D341Med (cell line): ENCODE measurements around the gene NBPF1.
"Not testable (repeated sequence)": the region's sequence is repeated elsewhere in the genome, so short reads cannot be mapped to it uniquely, and the experiment has no call there.

Source experiments
- DNase-seq: peaks from one replicate; pipeline ENCODE4 v3.0.0; 2012; ENCODE audit warnings: low spot score

Gene NBPF1

DNA sequence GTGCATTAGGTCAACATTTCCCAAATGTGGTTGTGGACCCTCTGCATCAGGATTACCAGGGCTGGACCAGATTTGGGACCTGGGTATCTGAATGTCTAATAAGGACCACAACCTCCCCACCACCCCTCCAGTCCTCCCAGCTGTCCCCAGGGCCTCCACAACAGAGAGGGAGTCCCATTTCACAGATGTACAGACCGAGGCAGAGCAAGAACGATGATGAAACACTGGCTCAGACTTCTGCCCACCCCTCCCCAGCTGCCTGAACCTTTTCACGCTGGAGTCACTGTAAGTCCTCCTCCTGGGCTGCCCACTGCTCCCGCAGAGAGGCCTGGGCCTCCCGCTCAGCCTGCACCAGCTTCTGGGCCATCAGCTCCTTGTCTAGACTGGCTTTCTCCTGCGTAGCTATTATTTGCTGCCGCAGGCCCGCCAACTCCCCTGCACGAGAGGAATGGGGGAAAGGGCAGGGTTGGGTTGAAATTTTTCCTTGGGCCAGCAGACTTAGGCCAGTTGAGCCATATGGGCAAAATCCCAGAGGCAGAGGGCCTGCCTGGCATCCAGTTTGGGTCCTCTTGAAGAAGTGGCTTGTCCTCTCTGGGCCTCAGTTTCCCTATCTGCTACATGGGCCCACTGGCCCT, 8.4 kb upstream of the NBPF1 start:
- not testable (repeated sequence) for DNase-seq

DNA sequence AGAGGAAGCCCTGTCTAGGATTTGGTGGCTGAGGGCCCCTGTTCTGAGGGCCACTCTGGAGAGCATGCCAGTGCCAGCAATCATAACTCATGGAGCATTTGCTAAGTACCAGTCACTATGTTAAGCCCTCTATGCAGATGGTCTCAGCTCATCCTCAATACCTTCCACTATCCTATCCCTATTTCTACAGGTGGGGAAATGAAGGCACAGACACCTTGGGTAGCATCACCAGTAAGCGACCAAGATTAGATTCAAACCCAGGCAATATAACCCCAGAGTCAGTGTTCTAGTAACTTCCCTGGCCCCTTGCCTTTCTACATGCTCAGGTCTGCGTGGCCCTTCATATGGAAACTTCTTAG, 7.9 kb upstream of the NBPF1 start:
- no peak for DNase-seq

DNA sequence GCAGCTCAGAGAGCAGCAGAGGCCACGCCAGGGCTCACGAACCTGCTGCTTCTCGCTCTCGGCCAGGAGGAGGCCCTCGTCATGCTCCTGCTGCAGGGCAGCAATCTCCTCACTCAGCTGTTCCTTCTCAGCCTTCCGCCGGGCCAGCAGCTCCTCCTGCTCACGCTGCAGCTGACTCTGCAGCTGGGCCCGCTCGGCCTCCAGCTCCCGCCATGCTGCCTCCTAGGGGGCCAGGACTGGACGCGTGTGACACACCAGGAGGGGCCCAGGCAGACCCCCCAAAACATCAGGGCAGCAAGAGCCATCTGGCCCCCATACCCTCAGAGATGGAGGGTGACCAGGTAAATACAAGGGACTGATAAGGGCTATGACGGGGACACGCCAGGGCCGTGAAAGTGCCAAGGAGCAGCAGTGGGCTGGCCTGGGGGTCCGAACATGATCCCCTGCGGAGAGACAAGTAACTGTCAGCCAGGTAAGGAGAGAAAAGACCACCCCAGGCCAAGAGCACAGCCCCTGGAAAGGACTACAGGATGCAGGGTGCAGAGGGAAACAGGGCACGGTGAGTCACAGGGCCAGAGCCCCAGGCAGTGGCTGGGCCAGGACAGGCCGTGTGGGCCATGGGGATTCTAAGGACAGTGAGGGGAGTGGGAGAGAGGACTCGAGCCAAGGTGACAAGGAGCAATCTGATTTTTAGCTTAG, 6.6 kb upstream of the NBPF1 start:
- not testable (repeated sequence) for DNase-seq

DNA sequence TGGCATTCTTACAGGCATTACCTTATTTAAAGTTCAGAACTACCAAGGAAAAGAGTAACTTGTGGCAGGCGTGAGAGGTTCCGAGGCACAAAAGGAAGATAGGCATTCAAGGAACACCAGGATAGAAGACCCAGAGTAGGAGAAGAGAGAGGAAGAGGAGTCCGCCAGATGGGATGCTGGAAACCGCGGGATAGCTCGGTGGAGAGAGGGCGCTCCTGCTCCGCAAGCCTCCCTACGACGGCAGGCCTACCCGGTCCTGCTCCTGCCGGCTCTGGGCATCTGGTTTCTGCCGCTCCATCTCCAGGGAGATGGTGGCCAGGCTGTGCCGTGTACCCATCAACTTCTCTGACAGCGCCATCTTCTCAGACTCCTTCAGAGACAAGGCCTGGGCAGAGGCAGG, 5.4 kb upstream of the NBPF1 start:
- peak; percentile 44 for DNase-seq

DNA sequence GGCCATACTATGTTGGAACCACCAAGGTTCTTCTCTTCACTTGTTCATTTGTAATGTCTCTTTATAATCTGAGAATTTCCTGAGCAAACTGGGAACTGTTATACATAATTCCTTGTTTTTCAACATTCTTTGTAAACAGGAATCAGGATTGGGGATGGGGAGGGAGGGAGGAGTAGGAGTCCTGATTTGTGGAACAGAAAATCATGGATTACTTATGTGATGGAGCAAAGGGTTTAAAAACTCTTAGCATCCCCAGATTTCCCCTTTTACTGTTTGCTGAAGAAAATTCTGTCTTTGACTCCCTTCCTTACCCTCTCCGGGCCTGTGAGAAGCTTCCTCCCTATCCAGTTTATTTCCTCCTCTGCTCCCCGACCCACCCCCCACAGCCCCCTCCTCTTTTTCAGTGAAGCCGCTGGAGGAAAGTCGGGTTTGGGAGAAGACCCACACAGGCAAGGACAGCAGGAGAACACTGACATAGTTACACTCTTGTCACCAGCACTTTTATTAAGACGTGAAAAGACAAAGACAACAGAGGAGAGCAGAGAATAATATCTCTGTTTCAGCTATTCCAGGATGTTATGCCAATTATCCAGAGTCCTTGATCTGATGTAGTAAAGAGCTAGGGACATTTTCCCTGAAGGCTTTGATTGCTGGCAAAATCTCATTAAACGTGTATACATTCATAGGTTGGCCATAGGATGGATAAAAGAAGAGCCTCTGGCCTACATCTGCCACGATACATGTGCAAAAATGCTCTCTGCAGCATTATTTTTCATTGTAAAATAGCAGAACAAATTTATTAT, 4.6 kb upstream of the NBPF1 start:
- no peak for DNase-seq

DNA sequence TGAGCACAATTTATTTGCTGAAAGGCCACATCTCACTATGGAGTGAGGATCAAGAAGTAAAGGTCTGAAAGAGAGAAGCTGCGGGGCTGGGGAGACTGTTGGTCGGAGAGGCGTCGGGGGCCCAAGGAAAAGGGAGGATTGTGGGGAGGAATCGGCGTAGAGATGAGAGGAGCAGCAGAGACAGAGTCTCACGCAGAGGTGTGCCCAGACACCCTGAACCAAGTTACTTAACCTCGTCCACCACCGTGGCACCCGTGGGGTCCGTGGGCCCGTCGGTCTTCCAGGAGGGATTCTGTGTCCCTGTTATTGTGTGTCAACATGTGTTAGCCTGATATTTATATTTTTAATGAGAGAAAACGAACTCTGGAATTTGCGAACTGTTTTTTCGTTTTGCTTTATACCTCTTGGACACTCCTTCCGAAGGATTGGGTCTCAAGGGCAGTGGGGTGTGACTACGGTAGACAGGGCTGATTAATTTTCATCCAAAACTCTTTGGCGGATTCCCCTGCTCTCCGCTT, 3.8 kb upstream of the NBPF1 start:
- no peak for DNase-seq

DNA sequence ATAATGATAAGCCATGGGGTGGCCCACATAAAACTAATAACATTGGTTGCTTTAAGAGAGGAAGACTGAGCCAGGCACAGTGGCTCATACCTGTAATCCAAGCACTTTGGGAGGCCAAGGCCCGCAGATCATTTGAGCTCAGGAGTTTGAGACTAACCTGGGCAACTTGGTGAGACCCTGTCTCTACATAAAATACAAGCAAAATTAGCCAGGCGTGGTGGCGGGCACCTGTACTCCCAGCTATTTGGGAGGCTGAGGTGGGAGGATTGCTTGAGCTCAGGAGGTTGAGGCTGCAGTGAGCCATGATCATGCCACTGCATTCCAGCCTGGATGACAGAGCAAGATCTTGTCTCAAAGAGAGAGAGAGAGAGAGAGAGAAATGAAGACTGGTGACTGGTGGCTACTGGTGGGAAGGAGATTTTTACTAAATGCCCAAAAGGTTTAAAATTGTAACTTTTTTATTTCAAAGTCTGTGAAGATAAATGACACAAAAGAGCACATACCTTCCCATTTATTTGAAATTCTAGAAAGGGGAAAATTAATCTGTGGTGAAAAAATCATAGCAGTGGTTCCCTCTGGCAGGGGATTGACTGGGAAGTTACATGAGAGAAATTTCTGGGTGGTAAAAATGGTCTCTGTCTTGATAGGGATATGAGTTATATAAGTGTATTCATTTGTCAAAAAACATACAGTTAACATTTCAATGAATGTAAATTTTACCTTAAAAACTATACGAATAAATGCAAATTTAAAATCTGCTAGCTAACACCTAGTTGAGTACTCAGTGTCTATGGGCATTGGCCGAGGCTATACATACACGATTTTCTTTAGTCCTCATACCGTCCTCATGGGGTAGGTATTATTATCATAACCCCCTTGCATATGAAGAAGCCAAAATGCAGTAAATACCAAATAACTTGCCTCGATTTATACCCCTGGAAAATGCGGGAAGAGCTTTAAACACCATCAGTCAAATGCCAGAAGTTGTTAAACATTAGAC, 2.2 kb upstream of the NBPF1 start:
- DNase-seq: no peak

DNA sequence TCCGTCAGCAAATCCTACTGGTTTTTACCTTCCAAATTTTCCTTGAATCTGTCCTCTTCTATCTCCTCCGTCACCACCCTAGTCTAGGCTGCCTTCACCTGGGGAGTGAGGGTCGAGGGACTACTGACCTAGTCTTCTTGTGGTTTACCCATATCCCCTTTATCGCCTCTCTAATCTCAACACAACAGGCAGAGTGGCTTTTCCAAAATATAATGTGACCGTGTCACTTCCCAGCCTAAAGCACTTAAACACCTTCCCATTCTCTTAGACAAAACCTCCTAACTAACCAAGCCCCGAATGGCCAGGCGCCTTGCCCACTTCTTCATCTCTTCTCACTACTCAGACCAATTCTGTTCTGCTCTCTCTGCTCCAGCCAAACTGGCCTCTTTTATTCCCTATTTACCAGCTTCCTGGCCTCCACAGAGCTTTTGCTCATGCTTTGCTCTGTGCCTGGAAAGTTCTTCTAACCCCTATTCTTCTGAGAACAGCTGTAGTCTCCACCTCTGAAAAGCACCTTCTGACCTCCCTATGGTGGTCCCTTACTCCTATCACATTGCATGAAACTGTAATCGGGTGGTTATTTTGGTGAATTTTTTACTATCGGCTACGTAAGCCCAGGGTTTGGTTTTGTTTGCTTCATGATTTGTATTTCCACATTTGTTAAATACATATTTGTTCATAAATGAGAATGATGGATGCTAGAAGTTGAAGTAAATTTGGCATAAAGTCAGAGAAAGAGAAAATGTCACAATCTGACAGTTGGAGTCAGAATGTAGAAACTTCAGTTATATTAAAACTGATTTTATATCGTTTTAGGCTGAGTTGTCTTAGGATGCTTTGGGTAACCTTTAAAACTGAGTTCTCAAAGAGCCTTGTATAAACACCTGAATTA, 1.2 kb upstream of the NBPF1 start:
- no peak for DNase-seq

DNA sequence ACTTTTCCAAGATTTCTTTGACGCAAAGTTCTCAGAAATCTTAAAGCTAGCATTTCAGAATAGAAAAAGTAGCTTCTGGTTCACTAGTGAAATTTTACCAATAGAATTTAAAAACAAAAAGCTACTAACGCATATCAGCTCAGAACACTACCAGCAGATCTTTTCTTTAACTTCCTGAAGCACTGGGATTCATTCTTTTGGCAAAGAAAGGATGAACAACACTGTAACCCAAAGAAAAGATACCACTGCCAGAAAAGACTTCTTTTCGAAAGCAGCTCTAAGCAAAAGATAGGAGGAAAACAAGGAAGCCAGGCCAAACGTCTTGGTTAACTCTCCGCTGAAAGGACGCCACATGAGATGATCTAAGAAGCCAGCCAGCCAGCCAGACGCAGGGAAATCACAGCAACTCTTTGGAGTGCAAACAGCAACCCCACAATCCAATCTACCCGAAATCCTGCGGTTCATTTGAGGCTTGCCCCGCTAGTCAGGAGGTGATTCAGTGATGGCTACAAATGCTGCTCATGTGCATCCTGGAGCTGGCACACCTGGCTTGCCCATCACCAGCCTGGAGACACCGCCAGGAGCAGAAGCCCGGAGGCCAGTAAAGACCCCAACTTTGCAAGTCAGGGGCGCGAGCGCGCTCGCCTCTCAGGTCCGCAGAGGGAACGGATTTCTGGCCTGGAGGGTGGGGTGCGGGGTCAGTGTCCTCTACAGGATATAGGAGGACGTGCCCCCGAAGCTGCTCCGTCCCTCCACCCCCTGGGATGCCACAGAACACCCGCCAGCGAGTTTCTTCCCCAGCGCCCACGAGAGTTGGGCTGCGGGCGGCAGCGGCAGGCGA, 812 bp downstream of the NBPF1 start:
- DNase-seq: peak; percentile 55

DNA sequence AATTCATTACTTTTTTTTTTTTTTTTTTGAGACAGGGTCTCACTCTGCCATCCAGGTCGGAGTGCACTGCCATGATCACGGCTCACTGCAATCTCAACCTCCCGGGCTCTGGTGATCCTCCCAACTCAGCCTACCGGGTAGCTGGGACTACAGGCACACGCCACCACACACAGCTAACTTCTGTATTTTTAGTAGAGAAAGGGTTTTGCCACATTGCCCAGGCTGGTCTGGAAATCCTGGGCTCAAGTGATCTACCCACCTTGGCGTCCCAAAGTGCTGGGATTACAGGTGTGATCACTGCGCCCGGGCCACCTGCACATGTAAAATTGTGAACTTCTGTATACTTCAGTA, 1.4 kb downstream of the NBPF1 start:
- not testable (repeated sequence) for DNase-seq

DNA sequence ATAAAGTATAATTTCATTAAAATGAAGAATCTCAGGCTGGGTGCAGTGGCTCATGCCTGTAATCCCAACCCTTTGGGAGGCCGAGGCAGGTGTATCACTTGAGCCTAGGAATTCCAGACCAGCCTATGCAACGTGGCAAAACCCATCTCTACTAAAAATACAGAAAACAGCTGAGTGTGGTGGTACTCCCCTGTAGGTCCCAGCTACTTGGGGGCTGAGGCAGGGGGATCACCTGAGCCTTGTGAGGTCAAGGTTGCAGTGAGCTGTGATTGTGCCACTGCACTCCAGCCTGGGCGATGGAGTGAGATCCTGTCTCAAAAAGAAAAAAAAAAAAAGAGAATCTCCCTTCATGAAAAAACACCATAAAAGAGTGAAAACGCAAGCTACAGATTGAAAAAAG, 2.2 kb downstream of the NBPF1 start:
- DNase-seq: not testable (repeated sequence)

DNA sequence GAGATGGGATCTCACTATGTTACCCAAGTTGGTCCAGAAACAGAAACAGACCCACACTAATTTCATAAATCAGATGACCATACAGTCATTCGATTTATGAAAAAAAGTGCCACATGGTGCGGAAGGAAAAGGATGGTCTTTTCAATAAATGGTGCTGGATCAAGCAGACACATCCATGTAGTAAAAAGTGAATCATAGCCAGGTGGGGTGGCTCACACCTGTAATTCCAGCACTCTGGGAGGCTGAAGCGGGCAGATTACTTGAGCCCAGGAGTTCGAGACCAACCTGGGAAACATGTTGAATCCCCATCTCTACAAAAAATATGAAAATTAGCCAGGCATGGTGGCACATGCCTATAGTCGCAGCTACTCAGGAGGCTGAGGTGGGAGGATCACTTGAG, 2.8 kb downstream of the NBPF1 start:
- DNase-seq: not testable (repeated sequence)

DNA sequence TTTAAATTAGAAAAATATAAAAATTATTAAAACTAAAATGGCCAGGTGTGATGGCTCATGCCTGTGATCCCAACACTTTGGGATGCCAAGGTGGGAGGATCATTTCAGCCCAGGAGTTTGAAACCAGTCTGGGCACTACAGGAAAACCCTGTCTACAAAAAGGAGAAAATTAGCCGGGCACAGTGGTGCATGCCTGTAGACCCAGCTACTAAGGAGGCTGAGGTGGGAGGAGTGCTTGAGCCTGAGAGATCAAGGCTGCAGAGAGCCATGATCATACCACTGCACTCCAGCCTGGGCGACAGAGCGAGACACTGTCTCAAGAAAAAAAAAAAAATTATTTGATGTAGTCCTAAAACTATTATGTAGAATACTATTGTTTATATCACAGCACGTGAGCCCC, 3.6 kb downstream of the NBPF1 start:
- not testable (repeated sequence) for DNase-seq

DNA sequence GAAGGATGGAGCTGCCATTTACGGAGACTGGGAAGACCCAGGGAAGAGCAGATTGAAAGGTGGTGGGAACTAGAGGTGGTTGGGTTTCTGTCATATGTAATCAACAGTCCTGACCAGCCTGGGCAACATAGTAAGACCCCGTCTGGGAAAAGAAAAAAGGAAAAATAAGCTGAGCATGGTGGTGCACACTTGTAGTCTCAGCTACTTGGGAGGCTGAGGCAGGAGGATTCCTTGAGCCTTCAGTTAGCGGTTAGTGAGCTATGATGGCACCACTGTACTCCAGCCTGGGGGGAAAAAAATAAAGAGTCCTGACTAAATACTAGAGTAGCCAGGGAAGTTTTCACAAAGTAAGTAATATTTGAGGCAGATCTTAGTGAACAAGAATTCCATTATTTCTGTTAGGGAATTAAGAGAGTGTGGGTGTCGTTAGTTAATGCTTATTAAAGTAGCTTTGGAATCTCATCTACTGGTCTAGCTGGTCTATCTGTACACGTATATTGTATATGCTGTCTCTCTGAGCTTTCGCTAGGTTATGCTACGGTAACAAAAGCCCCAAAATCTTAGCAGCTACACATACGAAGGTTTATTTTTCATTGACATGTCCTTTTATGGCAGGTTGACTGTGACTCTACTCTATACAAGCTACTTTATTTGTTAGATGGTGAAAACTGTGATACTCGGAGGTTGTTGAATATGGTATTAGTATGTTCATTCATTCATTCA, 4.4 kb downstream of the NBPF1 start:
- DNase-seq: no peak

DNA sequence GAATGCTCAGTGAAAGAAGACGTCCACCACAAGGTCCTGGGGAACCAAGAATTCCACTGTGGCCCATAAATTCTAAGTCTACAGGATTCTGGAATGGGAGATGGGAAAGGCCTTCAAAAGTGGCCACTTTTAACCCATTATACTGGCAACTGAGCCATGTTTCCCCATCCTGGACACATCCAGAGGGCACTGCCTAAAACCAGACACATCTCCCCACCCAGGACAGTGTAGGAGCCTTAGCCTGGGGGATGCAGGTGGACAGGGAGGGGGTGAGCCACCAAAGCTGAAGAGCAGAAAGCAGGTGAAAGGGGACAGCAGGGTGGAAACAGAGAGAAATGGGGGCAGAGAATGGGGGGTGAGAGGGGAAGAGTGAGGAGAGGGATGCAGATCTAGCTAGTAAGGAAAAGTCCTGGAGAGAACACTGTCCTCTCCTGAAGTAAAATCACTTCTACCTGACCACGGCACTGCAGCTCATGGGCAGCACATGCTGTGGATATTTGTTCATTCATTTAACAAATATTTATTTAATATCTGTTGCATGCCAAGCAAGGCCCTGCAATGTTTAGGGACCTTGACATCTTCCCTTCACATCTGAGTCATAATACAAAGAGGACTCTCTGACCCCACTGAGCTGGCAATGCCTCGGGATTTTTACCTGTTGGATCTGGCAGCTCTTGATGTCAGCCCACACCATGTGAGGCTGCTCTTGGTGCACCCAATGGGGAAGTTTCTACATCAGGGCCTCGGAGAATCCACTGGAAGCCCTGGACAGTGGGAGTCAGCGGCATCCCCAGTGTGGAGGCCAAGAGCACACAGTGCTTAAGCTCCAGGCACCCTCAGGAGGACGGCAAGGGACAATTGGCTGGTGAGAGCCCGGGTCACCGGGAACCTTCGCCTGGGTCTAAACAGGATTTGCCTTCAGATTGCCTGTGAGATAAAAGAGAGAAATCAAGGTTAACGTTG, 5.2 kb downstream of the NBPF1 start:
- DNase-seq: not testable (repeated sequence)

DNA sequence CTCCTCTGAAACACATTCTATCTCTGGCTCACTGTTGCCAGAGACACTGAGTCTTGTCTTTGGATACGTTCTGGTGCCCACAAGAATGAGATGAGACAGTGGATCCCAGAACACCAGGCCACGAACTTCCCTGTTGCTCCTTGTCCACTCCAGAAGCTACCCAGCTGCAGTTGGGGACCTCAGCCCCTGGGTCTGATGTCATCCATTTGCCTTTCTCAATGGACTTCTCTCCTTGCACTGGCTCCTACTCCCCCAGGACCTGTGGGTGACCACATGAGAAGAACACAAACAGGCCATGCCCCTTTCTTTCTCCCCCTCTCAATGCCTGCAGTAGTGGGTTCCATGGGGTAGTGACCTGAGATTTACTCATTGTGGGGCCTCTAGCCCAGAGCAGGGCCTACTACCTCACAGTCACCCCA, 5.9 kb downstream of the NBPF1 start:
- no peak for DNase-seq

DNA sequence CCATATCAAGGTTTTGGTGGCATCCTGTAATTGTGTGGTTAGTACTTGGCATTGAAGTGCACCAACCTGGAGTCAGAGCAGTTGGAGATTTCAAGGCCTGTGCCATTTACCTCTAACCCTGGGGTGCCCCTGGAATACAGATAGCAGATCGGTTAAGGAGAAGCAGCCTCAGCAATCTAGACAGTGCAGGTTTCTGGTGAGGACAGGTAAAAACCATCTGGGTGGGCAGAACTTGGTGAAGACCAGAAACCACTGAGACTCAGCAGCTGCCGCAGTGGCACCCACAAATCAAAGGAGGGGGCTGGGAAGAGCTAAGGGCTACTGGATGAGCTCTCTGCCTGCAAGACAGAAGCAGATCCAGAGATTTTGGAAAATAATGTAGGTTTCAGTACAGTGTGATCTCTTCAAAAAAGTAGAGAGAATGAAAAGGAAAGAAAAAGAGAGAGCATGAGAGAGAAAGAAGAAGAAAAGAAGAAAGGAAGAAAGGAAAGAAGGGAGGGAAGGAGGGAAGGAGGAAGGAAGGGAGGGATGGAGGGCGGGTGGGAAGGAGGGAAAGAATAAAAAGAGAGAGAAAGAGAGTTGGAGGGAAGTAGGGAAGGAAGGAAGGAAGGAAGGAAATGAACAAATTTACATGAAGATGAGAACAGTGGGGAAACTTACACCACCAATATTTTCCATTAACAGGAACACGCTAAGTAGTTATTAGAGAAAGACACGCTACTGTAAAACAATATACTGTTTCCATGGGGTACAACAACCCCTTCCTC, 6.5 kb downstream of the NBPF1 start:
- DNase-seq: not testable (repeated sequence)
